ENCODE data around the gene ADM2. TPM values are rescaled to one million over a fixed set of nuclear protein-coding genes. Genes with fewer than 3 reads are reported as not detected.

ADM2 gene
- total and polyA plus RNA-seq, 2 of the 13 experiments (the other 11 are each of a cell fraction or from before 2014, with no cell fraction given) = 1.2 to 3.0 TPM

- TF ChIP-seq ZBTB44 (CRISPR knock-in tag; IDR thresholded peaks at IDR 0.05) (no peak), ATF3 (CRISPR knock-in tag; IDR thresholded peaks at IDR 0.05) (0 out of 2 replicates have a peak, but pooled peaks have one; percentile 50), ZNF263 (CRISPR knock-in tag; IDR thresholded peaks at IDR 0.05) (no peak), DR1 (CRISPR knock-in tag; IDR thresholded peaks at IDR 0.05) (peak; percentile 74), ZNF567 (CRISPR knock-in tag; IDR thresholded peaks at IDR 0.05; ENCODE audit: borderline replicate concordance) (no peak), ZNF678 (CRISPR knock-in tag; IDR thresholded peaks at IDR 0.05) (no peak), JUND (CRISPR knock-in tag; IDR thresholded peaks at IDR 0.05) (peak; percentile 64; the same call in 1 of the 2 replicates), IKZF4 (CRISPR knock-in tag; IDR thresholded peaks at IDR 0.05; ENCODE audit: borderline replicate concordance, low read depth, not compliant biosample characterization) (no peak), MBNL3 (CRISPR knock-in tag; conservative IDR thresholded peaks at IDR 0.05) (no peak), KLF9 (CRISPR knock-in tag; IDR thresholded peaks at IDR 0.05; ENCODE audit: low read depth) (no peak), AFF4 (CRISPR knock-in tag; IDR thresholded peaks at IDR 0.05) (no peak), HBP1 (CRISPR knock-in tag; IDR thresholded peaks at IDR 0.05; ENCODE audit: low read depth) (peak; percentile 91), ARHGAP35 (CRISPR knock-in tag; IDR thresholded peaks at IDR 0.05; ENCODE audit: borderline replicate concordance) (0 out of 2 replicates have a peak, but pooled peaks have one; percentile 63), CENPX (CRISPR knock-in tag; IDR thresholded peaks at IDR 0.05) (no peak), ZSCAN9 (CRISPR knock-in tag; IDR thresholded peaks at IDR 0.05; ENCODE audit: borderline replicate concordance) (0 out of 2 replicates have a peak, but pooled peaks have one; percentile 46), KDM1A (CRISPR knock-in tag; IDR thresholded peaks at IDR 0.05) (no peak), IKZF1 (IDR thresholded peaks at IDR 0.05) (no peak), ZNF446 (CRISPR knock-in tag; IDR thresholded peaks at IDR 0.05) (no peak), TBX3 (IDR thresholded peaks at IDR 0.05; ENCODE audit: borderline replicate concordance) (no peak)
Measured at GRCh38 chr22:50507991-50508884, 26.9 kb downstream of the ADM2 start, which contains the start of gene NCAPH2 (continued).

Measured in HepG2 (cell line).